Glutamatergic neuron (in vitro differentiated cells): Measurements from ENCODE around the gene RAPGEF2. TPM values are rescaled to one million over a fixed set of nuclear protein-coding genes. Genes with fewer than 3 reads are reported as not detected.

Experiments used
- DNase-seq: peaks from one replicate; pipeline ENCODE4 v3.0.0; 2022
- H3K27ac Mint-ChIP-seq: one replicate; pipeline ENCODE4 v1.8.0; 2020; ENCODE audit warnings: mild to moderate bottlenecking, mixed read lengths, inconsistent platforms; ENCODE audit not compliant: unreplicated experiment
- H3K27me3 Mint-ChIP-seq: one replicate; pipeline ENCODE4 v1.8.0; 2020; ENCODE audit warnings: mild to moderate bottlenecking, moderate library complexity, mixed read lengths, inconsistent platforms; ENCODE audit not compliant: unreplicated experiment
- H3K36me3 Mint-ChIP-seq: one replicate; pipeline ENCODE4 v1.8.0; 2020; ENCODE audit warnings: mild to moderate bottlenecking, mixed read lengths, inconsistent platforms; ENCODE audit not compliant: unreplicated experiment
- H3K4me1 Mint-ChIP-seq: one replicate; pipeline ENCODE4 v1.8.0; 2020; ENCODE audit warnings: mild to moderate bottlenecking, low read depth, mixed read lengths, inconsistent platforms; ENCODE audit not compliant: unreplicated experiment
- H3K4me3 Mint-ChIP-seq: one replicate; pipeline ENCODE4 v1.8.0; 2020; ENCODE audit warnings: mild to moderate bottlenecking, mixed read lengths, inconsistent platforms; ENCODE audit not compliant: unreplicated experiment
- H3K9me3 Mint-ChIP-seq: one replicate; pipeline ENCODE4 v1.8.0; 2020; ENCODE audit warnings: mild to moderate bottlenecking, moderate library complexity, mixed read lengths, inconsistent platforms; ENCODE audit not compliant: unreplicated experiment
- total RNA-seq: library from RNA; stranded (reverse); fragmentation: NEBNext Ultra II Directional; extraction: Animal tissue kit (Norgen Biotek cat#: 25700); gene quantifications from one replicate; pipeline ENCODE4 v1.2.1, GENCODE V29; 2021; ENCODE audit not compliant: unreplicated experiment
- TF ChIP-seq, protein P1 (sequence below): fragments of 200-600 bp; sonication (generic); IDR thresholded peaks from one replicate; pipeline ENCODE4 v1.5.0; 2021; ENCODE audit not compliant: partially characterized antibody, unreplicated experiment

RAPGEF2 gene
- total RNA-seq, 1 donor from 2014 or later, result 58.4 TPM

DNA sequence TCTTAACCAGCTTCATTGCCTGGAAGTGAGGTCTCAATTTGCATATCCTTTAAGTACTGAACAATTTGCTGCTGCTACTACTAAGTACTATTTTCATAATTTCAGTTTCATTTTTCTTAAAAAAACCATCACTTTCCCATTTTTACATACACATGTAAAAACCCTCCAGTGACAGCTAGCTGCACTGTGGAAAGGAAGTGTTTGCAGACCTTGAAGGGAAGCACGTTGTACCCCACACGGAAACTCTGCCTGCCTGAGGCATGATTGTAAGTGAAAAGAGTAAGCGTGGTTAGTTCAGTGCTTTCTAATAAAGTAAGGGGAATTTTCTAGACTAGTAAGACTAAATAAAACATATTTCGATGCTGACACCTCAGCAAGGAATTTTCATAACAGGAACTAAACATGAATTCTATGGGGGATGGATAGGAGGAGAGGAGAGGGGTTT lies 103.6 kb downstream of the RAPGEF2 start:
- peaks cover 3% of the 10 kb centered on the region for H3K9me3 Mint-ChIP-seq
- no peak overlapping the region for H3K27ac Mint-ChIP-seq
- TF ChIP-seq, protein P1, sequence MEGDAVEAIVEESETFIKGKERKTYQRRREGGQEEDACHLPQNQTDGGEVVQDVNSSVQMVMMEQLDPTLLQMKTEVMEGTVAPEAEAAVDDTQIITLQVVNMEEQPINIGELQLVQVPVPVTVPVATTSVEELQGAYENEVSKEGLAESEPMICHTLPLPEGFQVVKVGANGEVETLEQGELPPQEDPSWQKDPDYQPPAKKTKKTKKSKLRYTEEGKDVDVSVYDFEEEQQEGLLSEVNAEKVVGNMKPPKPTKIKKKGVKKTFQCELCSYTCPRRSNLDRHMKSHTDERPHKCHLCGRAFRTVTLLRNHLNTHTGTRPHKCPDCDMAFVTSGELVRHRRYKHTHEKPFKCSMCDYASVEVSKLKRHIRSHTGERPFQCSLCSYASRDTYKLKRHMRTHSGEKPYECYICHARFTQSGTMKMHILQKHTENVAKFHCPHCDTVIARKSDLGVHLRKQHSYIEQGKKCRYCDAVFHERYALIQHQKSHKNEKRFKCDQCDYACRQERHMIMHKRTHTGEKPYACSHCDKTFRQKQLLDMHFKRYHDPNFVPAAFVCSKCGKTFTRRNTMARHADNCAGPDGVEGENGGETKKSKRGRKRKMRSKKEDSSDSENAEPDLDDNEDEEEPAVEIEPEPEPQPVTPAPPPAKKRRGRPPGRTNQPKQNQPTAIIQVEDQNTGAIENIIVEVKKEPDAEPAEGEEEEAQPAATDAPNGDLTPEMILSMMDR, result no peak
- no peak for DNase-seq
- peaks cover 27% of the 10 kb centered on the region for H3K4me1 Mint-ChIP-seq
- H3K27me3 Mint-ChIP-seq, result peaks cover 4% of the 10 kb centered on the region
- no peak overlapping the region for H3K4me3 Mint-ChIP-seq
- no peaks in the 10 kb centered on the region for H3K36me3 Mint-ChIP-seq

DNA sequence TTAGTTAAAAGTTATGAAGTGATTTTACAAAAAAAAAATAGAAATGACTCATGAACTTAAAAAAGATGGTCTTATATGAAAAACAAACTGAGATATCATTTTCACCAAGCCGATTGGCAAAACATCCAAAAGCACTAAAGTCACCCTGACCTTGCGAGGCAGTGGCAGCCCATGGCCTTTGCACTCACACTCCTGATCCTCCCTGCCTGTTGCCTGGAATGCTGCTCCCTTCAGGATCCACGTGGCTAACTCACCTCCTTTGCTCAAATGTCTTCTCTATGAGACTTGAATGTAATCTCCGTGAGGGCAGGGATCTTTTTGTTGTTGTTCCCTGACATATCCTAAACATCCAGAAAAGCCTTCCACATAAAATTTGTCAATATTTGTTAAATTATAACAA lies 106.4 kb downstream of the RAPGEF2 start:
- no peaks in the 10 kb centered on the region for H3K36me3 Mint-ChIP-seq
- H3K27me3 Mint-ChIP-seq, result no peaks in the 10 kb centered on the region
- TF ChIP-seq, protein P1, result no peak
- H3K4me3 Mint-ChIP-seq, result no peak overlapping the region
- H3K4me1 Mint-ChIP-seq, result peaks cover 14% of the 10 kb centered on the region
- H3K9me3 Mint-ChIP-seq, result no peaks in the 10 kb centered on the region
- no peak for DNase-seq
- H3K27ac Mint-ChIP-seq, result no peak overlapping the region

DNA sequence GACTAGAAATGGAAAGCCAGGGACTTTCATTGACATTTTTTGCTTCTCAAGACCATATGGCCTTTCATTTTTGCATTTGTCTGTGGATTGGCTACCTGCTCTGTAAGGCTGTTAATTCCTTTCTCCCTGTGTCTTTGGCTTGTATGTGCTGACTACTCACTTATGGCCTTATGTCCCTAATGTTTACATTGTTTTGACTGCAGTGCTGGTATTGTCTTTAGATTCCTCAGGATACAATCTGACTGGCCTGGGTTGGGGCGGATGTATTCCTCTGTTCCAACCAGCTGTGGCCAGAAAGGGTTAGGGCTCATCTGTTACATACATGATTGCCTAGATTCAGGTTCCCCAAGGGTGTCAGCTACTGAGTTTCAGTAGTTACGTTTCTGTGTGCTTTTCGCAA lies 108.1 kb downstream of the RAPGEF2 start:
- Mint-ChIP-seq H3K27ac (peak overlapping the region; percentile 77), H3K27me3 (no peaks in the 10 kb centered on the region), H3K9me3 (no peaks in the 10 kb centered on the region), H3K36me3 (no peaks in the 10 kb centered on the region), H3K4me3 (no peak overlapping the region), H3K4me1 (peaks cover 12% of the 10 kb centered on the region)
- DNase-seq, result peak; percentile 28
- TF ChIP-seq, protein P1, result no peak

DNA sequence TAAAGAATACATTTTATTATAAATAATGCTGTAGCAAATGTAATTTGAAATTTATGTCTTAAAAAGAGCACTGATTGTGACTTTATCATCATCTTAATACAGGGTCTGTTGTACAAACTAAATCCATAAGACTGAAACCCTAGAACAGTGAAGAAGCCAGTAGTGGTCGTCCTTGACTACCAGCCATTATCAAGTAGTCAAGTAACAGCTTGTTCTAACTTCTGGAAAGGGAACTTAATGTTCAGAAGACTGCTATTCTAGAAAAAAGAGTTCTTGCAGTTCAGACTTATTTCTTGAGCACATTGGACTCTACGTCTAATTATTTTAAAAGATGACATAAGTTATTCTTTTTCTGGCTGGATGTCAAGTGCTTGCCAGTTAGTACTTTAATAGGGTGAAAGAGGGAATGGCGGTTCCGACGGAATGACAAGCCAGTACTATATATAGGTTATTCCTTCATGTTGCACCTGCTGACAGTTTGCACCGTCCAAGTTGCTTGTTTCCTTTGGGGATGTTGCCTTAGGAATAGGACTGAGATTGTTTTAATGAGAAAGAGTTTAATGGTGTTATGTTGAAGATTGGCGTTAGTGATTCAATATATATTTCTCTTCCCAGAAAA lies 109.9 kb downstream of the RAPGEF2 start:
- Mint-ChIP-seq H3K27ac (no peak overlapping the region), H3K9me3 (no peaks in the 10 kb centered on the region), H3K4me3 (no peak overlapping the region), H3K27me3 (peaks cover 3% of the 10 kb centered on the region), H3K4me1 (peaks cover 15% of the 10 kb centered on the region), H3K36me3 (no peaks in the 10 kb centered on the region)
- TF ChIP-seq, protein P1, result no peak
- no peak for DNase-seq

DNA sequence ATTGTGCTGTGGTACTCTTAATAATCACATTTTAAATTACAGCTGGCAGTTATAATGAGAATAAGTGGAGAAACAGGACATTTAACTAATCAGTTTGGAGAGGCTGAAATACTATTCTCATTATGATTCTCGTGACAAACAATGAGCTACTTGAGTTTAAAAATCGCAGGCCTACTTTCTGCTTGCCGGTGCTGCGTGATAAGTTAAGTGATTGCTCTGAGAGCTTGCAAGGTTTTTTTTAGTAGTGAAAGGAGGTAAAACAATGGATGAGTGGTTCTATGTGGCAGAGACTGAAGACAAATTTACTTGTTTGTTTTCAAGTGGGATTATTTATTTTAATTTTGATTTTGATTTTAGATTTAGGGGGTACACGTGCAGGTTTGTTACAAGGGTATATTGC lies 114.0 kb downstream of the RAPGEF2 start:
- peaks cover 4% of the 10 kb centered on the region for H3K27me3 Mint-ChIP-seq
- H3K9me3 Mint-ChIP-seq, result no peaks in the 10 kb centered on the region
- no peak for DNase-seq

More for the DNA sequence above, 114.0 kb downstream of the RAPGEF2 start:
- H3K4me3 Mint-ChIP-seq, result no peak overlapping the region
- no peak overlapping the region for H3K27ac Mint-ChIP-seq
- H3K36me3 Mint-ChIP-seq, result no peaks in the 10 kb centered on the region
- TF ChIP-seq, protein P1, result no peak
- H3K4me1 Mint-ChIP-seq, result peaks cover 11% of the 10 kb centered on the region
